ENCODE measurements around the gene WBP1L. TPM values are rescaled to one million over a fixed set of nuclear protein-coding genes. Genes with fewer than 3 reads are reported as not detected.

The WBP1L gene
- total and polyA plus RNA-seq, 2 experiments from 2014 or later, result 7.0 to 55.7 TPM

DNA sequence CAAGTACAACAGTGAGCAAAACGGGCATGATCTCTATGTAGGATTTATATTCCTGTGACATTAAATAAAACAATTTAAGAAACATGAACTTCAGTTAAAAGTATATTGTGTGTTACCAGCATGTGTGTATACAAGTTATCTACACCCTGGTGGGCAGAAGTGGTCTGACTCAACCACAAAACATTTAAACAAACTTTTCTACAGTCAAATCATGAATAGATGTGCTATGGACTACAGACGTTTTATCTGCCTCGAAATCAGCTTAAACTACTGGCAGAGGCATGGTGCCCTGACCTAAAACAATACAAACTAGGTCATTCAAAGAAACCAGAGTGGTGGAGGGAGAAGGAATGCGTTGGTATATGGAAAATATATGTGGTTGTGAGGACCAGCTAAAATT lies 33.1 kb upstream of the WBP1L start (continued):
- TF ChIP-seq, protein P1, sequence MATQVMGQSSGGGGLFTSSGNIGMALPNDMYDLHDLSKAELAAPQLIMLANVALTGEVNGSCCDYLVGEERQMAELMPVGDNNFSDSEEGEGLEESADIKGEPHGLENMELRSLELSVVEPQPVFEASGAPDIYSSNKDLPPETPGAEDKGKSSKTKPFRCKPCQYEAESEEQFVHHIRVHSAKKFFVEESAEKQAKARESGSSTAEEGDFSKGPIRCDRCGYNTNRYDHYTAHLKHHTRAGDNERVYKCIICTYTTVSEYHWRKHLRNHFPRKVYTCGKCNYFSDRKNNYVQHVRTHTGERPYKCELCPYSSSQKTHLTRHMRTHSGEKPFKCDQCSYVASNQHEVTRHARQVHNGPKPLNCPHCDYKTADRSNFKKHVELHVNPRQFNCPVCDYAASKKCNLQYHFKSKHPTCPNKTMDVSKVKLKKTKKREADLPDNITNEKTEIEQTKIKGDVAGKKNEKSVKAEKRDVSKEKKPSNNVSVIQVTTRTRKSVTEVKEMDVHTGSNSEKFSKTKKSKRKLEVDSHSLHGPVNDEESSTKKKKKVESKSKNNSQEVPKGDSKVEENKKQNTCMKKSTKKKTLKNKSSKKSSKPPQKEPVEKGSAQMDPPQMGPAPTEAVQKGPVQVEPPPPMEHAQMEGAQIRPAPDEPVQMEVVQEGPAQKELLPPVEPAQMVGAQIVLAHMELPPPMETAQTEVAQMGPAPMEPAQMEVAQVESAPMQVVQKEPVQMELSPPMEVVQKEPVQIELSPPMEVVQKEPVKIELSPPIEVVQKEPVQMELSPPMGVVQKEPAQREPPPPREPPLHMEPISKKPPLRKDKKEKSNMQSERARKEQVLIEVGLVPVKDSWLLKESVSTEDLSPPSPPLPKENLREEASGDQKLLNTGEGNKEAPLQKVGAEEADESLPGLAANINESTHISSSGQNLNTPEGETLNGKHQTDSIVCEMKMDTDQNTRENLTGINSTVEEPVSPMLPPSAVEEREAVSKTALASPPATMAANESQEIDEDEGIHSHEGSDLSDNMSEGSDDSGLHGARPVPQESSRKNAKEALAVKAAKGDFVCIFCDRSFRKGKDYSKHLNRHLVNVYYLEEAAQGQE (IDR thresholded peaks at IDR 0.05; ENCODE audit: unreplicated experiment), result no peak

DNA sequence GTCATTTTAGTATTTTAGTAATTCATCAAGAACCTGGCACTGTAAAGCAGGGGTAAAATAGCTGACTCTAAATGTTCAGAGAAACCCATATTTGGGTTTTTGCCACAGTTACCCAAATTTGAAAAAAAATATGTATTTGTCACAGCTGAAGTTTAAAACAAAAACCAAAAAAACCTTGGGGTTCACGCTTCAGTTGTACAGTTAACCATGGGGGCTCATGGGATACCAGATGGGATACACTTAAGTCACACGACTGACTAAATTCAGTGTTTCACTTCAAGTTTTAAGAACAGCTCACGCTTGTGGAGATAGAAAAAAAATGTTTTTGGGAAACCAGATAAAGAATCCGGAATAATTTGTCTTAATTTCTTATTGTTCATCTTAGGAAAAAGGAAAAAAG lies 31.7 kb upstream of the WBP1L start:
- Histone ChIP-seq H3K4me1 (ENCODE audit: insufficient read depth) (peaks cover 20% of the 10 kb centered on the region), H2AFZ (no peak overlapping the region), H3K4me2 (no peak overlapping the region), H3K27ac (ENCODE audit: low read depth) (no peak overlapping the region), H3K4me3 (no peak overlapping the region), H3K36me3 (ENCODE audit: insufficient read depth) (0 out of 2 replicates have a peak, but pooled peaks cover 4% of the 10 kb centered on the region), H3F3A (replicated peaks; ENCODE audit: low read depth) (peaks cover 6% of the 10 kb centered on the region; the same call in 1 of the 2 replicates), H3K9me2 (ENCODE audit: insufficient read depth) (no peaks in the 10 kb centered on the region), H3K79me2 (replicated peaks; ENCODE audit: insufficient read depth) (peaks cover 85% of the 10 kb centered on the region), H3K27me3 (ENCODE audit: insufficient read depth) (no peaks in the 10 kb centered on the region), H4K20me1 (replicated peaks; ENCODE audit: insufficient read depth) (peaks cover 22% of the 10 kb centered on the region)
- no peak for DNase-seq (ENCODE audit: low spot score)
- H3K4me3 Mint-ChIP-seq, result peak overlapping the region; percentile 90; the same call in 2 of the 3 replicates
- H3K36me3 Mint-ChIP-seq (ENCODE audit: low read depth), result peaks cover 7% of the 10 kb centered on the region
- ATAC-seq, result no peak
- TF ChIP-seq STAT1 (IDR thresholded peaks at IDR 0.05; ENCODE audit: unreplicated experiment) (no peak), ZNF331 (CRISPR knock-in tag; IDR thresholded peaks at IDR 0.05; ENCODE audit: low read depth) (no peak), NANOG (IDR thresholded peaks at IDR 0.05; ENCODE audit: borderline replicate concordance) (no peak), EZH2 (IDR thresholded peaks at IDR 0.05; ENCODE audit: low read depth, unreplicated experiment) (no peak), CREB1 (CRISPR knock-in tag; IDR thresholded peaks at IDR 0.05; ENCODE audit: low read depth) (no peak)
- TF ChIP-seq, protein P2, sequence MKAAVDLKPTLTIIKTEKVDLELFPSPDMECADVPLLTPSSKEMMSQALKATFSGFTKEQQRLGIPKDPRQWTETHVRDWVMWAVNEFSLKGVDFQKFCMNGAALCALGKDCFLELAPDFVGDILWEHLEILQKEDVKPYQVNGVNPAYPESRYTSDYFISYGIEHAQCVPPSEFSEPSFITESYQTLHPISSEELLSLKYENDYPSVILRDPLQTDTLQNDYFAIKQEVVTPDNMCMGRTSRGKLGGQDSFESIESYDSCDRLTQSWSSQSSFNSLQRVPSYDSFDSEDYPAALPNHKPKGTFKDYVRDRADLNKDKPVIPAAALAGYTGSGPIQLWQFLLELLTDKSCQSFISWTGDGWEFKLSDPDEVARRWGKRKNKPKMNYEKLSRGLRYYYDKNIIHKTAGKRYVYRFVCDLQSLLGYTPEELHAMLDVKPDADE (IDR thresholded peaks at IDR 0.05), result no peak
- peaks cover 2% of the 10 kb centered on the region for H3K27me3 Mint-ChIP-seq (ENCODE audit: insufficient read depth, low read depth, poor library complexity)
- H3K27ac Mint-ChIP-seq, result no peak overlapping the region
- peaks cover 27% of the 10 kb centered on the region for H3K4me1 Mint-ChIP-seq
- no peaks in the 10 kb centered on the region for H3K9me3 Mint-ChIP-seq

DNA sequence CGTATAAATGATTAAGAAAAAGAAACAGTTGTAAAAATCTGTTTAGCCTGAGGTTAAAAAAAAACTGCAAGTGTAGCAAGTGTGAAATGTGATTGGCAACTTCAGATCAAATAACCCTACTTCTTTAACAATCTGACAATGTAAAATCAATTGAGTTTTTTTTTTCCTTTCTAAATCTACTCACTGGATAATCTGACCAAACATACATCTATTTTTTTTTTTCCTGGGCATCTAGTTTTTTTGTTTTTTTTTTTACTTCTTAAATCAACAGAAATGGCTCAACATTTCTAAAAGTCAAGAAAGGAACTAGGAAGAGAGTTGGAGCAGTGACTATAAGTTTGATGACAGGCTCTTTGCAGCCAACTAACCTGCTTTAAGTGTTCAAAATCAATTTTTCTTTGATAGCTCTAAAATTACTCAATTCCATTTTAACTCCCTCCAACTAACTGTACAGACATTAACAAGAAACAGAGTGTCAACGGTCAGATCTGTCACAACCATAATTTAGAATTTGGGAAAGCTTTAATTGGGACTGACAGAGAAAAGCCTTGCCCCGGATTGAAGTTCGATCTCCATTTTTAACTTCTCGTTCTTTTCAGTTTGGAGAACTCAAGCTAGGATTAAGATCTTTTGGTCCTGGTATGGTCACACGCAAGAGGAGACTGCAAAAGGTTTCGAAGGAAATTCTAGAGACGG lies 30.8 kb upstream of the WBP1L start:
- no peaks in the 10 kb centered on the region for H3K9me3 Mint-ChIP-seq
- Histone ChIP-seq H3K36me3 (ENCODE audit: insufficient read depth) (peaks cover 11% of the 10 kb centered on the region; the same call in 1 of the 2 replicates), H2AFZ (peak overlapping the region; percentile 70), H3K79me2 (replicated peaks; ENCODE audit: insufficient read depth) (peaks cover 85% of the 10 kb centered on the region), H3K4me3 (peak overlapping the region; percentile 98), H3K27me3 (ENCODE audit: insufficient read depth) (no peaks in the 10 kb centered on the region), H4K20me1 (replicated peaks; ENCODE audit: insufficient read depth) (peaks cover 26% of the 10 kb centered on the region), H3F3A (replicated peaks; ENCODE audit: low read depth) (peaks cover 8% of the 10 kb centered on the region; the same call in 1 of the 2 replicates), H3K9me2 (ENCODE audit: insufficient read depth) (no peaks in the 10 kb centered on the region), H3K4me1 (ENCODE audit: insufficient read depth) (peaks cover 29% of the 10 kb centered on the region), H3K27ac (ENCODE audit: low read depth) (peak overlapping the region; percentile 90; the same call in 1 of the 2 replicates), H3K4me2 (peak overlapping the region; percentile 93)
- peaks cover 2% of the 10 kb centered on the region for H3K27me3 Mint-ChIP-seq (ENCODE audit: insufficient read depth, low read depth, poor library complexity)
- H3K36me3 Mint-ChIP-seq (ENCODE audit: low read depth), result peaks cover 16% of the 10 kb centered on the region
- peak overlapping the region; percentile 90 for H3K4me3 Mint-ChIP-seq
- H3K4me1 Mint-ChIP-seq, result peaks cover 36% of the 10 kb centered on the region
- peak overlapping the region; percentile 69 for H3K27ac Mint-ChIP-seq
- no peak for TF ChIP-seq NANOG (IDR thresholded peaks at IDR 0.05; ENCODE audit: borderline replicate concordance)
- TF ChIP-seq EZH2 (IDR thresholded peaks at IDR 0.05; ENCODE audit: low read depth, unreplicated experiment), result no peak
- TF ChIP-seq, protein P1 (IDR thresholded peaks at IDR 0.05; ENCODE audit: unreplicated experiment), result no peak
- ATAC-seq (no peak), DNase-seq (ENCODE audit: low spot score) (no peak)
